Esophagus (tissue), 2 donors: ENCODE measurements around the gene OSBPL7. TPM values are rescaled to one million over a fixed set of nuclear protein-coding genes. Genes with fewer than 3 reads are reported as not detected.
A peak's percentile ranks its signal among the peaks of the same experiment; 100 is the strongest.

Experiments
- H3K27ac ChIP-seq, 2 donors: one replicate each; pipeline ENCODE4 v1.5.1; 2013; ENCODE audit warnings: low read depth in 2 of 2, mild to moderate bottlenecking in 2 of 2, inconsistent platforms in 1 of 2, low read length in 1 of 2, moderate library complexity in 1 of 2
- H3K27me3 ChIP-seq, 2 donors: one replicate each; pipeline ENCODE4 v1.6.1; 2013; ENCODE audit warnings: low read length in 2 of 2, control low read depth in 1 of 2, mild to moderate bottlenecking in 1 of 2; ENCODE audit not compliant: insufficient read depth in 2 of 2, control insufficient read depth in 1 of 2
- H3K36me3 ChIP-seq, 2 donors: one replicate each; pipeline ENCODE4 v1.6.1; 2013; ENCODE audit warnings: low read length in 1 of 2; ENCODE audit not compliant: control insufficient read depth in 2 of 2, insufficient read depth in 2 of 2
- H3K4me1 ChIP-seq, 2 donors: one replicate each; pipeline ENCODE4 v1.6.1; 2013; ENCODE audit warnings: low read length in 1 of 2; ENCODE audit not compliant: control insufficient read depth in 2 of 2, insufficient read depth in 2 of 2
- H3K4me3 ChIP-seq, 2 donors: one replicate each; pipeline ENCODE4 v1.5.1; 2013; ENCODE audit warnings: low read length in 2 of 2, mild to moderate bottlenecking in 2 of 2, low read depth in 1 of 2, moderate library complexity in 1 of 2
- H3K9me3 ChIP-seq, 2 donors: one replicate each; pipeline ENCODE4 v1.6.1; 2013; ENCODE audit warnings: mild to moderate bottlenecking in 2 of 2, low read depth in 1 of 2, low read length in 1 of 2, moderate library complexity in 1 of 2; ENCODE audit not compliant: control insufficient read depth in 2 of 2, insufficient read depth in 1 of 2
- WGBS, 2 donors: extraction: QIAGEN DNeasy Blood & Tissue Kit; methylation state at CpG; one replicate each; pipeline ENCODE4 v1.1.7; 2013; 5-methylcytosine and 5-hydroxymethylcytosine counted together
- polyA plus RNA-seq, 2 donors: library from polyadenylated mRNA; stranded (reverse); fragments of 200-250 nt; gene quantifications; one replicate each; pipeline ENCODE4 v1.2.3, GENCODE V29; 2013
- donor health status: healthy with polysubstance abuse.
- donor health status: Bipolar disorder and iron deficiency.

Gene OSBPL7
- polyA plus RNA-seq, 2 donors = 1.9 to 3.7 TPM

DNA sequence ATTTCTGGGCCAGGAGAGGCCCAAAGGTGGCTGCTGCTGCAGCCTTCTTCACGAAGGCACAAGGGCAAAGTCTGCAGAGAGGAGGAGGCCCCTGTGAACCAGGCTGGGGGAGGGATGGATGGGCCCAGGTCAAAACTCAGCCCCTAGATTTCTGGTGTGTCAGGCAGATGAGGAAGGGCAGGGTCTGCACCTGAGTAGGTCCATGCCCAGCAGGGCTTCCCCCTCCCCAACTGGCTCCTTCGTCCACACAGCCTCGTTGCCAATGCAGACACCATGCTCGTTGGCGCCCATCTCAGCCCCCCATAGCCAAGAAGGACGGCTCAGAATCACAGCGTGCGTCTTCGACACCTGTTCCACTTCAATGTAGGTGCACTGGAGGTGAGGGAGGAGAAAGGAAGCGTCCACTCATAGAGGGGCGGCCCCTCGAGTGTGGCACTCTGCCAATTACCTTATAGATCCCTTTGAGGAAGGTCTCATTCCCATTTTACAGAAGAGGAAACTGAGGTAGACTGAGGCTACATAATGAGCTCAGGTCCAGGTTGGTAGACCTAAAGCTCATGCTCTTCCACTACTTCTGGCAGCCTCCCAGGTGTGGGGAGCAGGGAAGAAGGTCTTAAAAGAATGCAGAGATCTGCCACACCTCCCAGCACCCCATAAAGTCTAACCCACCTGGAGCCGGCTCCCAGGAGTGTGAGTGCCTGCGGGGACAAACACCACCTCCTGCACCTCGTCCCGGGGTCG lies 18.6 kb upstream of the OSBPL7 start:
- H3K9me3 ChIP-seq = no peaks in the 10 kb centered on the region
- 41 to 47% methylated on average over 17 of the region's 17 CpGs for WGBS, 2 donors
- peak overlapping the region; percentile 65 to 75 for H3K4me3 ChIP-seq
- peaks cover 3 to 23% of the 10 kb centered on the region in 2 donors for H3K36me3 ChIP-seq
- no peaks in the 10 kb centered on the region for H3K27me3 ChIP-seq
- H3K4me1 ChIP-seq = peaks cover 3 to 17% of the 10 kb centered on the region in 2 donors
- no peak overlapping the region for H3K27ac ChIP-seq

DNA sequence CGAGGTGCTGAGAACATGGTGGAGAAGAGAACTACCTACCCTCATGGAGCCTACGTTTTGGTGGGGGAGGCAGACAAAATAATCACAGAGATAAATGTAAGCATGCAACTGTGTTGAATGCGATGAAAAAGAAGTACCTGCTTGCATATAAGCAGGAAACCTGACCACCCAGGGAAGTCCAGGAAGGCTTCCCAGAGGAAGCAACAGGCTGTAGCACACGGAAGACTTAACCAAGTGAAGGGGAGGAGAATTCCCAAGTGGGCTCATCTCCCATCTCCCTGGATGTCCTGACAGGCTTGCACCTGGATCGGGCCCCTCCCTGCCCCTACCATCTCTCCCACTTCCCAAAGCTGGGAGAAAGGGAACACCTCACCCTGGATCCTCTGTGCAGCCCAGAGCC lies 17.5 kb upstream of the OSBPL7 start:
- H3K9me3 ChIP-seq = no peaks in the 10 kb centered on the region
- H3K36me3 ChIP-seq = peaks cover 3 to 23% of the 10 kb centered on the region in 2 donors
- no peak overlapping the region for H3K4me3 ChIP-seq
- H3K4me1 ChIP-seq = peaks cover 3 to 17% of the 10 kb centered on the region in 2 donors
- no peaks in the 10 kb centered on the region for H3K27me3 ChIP-seq
- 87 to 90% methylated on average over 5 of the region's 5 CpGs for WGBS, 2 donors
- H3K27ac ChIP-seq = no peak overlapping the region

DNA sequence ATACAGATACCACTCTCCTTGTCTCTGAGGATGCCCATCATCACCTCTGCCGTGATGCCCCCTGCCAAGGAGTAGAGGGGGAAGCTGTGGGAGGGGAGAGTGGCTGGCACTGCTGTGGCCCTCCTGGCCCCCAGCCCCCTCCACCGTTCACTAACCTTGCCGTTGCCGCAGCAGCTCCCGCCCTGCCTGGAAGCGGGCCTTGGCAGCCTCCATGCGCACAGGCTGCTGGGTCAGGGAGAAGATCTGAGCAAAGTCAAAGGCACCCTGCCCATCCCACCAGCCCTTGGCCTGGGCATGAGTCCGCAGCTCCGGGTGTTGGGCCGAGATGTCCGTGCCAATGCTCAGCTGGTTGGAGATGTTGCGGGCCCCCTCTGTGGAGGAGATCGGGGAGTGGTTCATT lies 17.0 kb upstream of the OSBPL7 start:
- no peaks in the 10 kb centered on the region for H3K27me3 ChIP-seq

DNA sequence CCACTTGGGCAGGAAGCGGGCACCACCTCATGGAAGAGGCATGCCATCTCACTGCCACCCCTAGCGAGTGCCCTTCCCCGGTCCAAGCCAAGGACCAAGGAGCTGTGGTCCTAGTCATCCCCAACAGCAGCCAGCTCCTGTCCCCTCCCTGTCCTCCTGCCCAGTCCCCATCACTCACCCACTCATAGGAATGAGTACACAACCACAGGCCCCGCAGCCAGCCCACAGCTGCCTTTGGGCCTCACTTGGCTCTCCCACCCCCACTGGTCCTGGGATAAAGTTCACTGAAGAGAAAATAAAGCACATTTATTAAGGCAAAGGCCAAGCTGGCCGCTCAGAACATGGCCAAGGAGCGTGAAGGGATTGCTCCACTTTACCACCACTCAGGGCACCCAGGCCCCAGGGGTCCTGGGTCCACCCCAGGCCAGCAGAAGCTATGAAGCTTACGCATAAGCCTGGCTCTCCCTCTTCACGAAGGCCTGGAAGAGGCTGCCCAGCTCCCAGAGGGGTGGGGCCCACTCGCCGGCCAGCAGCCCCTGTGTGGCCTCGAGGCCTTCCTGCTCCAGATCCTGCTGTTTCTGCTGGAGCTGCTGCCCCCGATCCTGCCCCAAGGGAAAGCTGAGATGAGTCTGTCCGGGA lies 15.9 kb upstream of the OSBPL7 start:
- WGBS, 2 donors = 71 to 75% methylated on average over 13 of the region's 13 CpGs
- H3K9me3 ChIP-seq = no peaks in the 10 kb centered on the region
- no peak overlapping the region for H3K27ac ChIP-seq
- no peaks in the 10 kb centered on the region for H3K27me3 ChIP-seq
- no peak overlapping the region for H3K4me3 ChIP-seq
- H3K36me3 ChIP-seq = peaks cover 3 to 23% of the 10 kb centered on the region in 2 donors
- H3K4me1 ChIP-seq = peaks cover 0 to 14% of the 10 kb centered on the region in 2 donors

More for the DNA sequence above, 17.0 kb upstream of the OSBPL7 start:
- H3K4me3 ChIP-seq = no peak overlapping the region
- H3K27ac ChIP-seq = no peak overlapping the region
- peaks cover 3 to 23% of the 10 kb centered on the region in 2 donors for H3K36me3 ChIP-seq
- no peaks in the 10 kb centered on the region for H3K9me3 ChIP-seq
- H3K4me1 ChIP-seq = peaks cover 3 to 17% of the 10 kb centered on the region in 2 donors
- 91 to 94% methylated on average over 13 of the region's 13 CpGs for WGBS, 2 donors

DNA sequence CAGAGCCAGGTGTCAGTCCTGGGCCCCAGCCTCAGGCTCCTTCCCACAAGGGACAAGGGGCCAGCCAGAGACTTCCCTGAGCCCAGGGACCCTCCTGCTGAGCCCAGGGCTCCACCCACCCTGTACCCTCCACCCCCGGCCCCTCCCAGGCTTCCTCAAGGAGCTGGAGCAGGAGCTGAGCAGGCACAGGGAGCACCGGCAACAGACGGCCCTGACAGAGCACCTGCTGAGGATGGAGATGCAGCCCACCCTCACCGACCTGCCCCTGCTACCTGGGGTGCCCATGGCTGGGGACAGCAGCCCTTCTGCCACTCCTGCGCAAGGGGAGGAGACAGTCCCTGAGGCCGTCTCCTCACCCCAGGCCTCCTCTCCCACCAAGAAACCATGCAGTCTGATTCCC lies 15.0 kb upstream of the OSBPL7 start:
- 79 to 90% methylated on average over 6 of the region's 6 CpGs for WGBS, 2 donors
- Histone ChIP-seq H3K27ac (no peak overlapping the region), H3K4me3 (no peak overlapping the region), H3K36me3 (peaks cover 3 to 23% of the 10 kb centered on the region in 2 donors), H3K27me3 (no peaks in the 10 kb centered on the region), H3K4me1 (peaks cover 3 to 17% of the 10 kb centered on the region in 2 donors), H3K9me3 (no peaks in the 10 kb centered on the region)

DNA sequence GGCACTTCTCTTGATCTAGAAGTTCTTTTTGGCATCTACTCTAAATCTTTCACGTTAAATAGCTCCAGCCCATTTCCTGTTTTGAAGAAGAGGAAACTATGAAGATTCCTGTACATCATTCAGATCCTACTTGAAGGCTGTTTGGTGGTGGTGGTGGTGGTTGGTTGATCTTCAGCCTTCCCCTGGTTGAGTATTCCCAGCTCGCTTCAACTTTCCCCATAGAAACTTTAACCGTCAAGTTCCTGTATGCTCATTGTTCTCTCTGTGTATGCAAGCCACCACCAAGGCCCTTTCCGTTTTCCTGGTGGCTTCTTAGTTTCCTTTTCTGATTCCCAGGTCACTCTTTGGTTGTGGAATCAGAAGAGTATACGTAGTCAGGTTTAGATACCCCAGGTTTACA lies 13.2 kb upstream of the OSBPL7 start:
- Histone ChIP-seq H3K27ac (no peak overlapping the region), H3K36me3 (peaks cover 3 to 23% of the 10 kb centered on the region in 2 donors)
- 56 to 57% methylated on average over 5 of the region's 5 CpGs for WGBS, 2 donors

DNA sequence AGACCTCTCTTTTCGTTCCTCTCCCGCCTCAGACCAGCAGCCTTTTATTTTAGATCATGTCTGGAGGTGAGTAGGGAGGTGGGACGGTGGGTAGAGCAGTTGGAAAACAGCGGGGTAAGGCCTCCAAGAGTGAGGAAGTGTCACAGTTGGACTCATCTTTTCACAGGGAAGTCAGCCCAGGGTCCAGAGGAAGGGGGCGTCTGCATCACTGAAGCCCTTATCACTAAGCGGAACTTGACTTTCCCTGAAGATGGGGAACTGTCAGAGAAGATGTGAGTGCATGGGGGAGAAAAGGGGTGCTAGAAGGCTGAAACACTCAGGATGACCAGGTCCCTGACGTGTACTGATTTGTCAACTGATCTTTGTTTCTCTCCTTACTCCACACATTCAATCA lies 10.3 kb upstream of the OSBPL7 start:
- peaks cover 3 to 9% of the 10 kb centered on the region in 2 donors for H3K4me1 ChIP-seq
- 14 to 16% methylated on average over 7 of the region's 7 CpGs for WGBS, 2 donors
- H3K9me3 ChIP-seq = no peaks in the 10 kb centered on the region
- H3K4me3 ChIP-seq = peak overlapping the region in 1 of 2 donors; percentile 60
- no peak overlapping the region for H3K27ac ChIP-seq
- H3K27me3 ChIP-seq = no peaks in the 10 kb centered on the region
- peaks cover 4 to 18% of the 10 kb centered on the region in 2 donors for H3K36me3 ChIP-seq

More for the DNA sequence above, 13.2 kb upstream of the OSBPL7 start:
- H3K4me1 ChIP-seq = peaks cover 3 to 9% of the 10 kb centered on the region in 2 donors
- no peak overlapping the region for H3K4me3 ChIP-seq
- H3K27me3 ChIP-seq = no peaks in the 10 kb centered on the region
- no peaks in the 10 kb centered on the region for H3K9me3 ChIP-seq

DNA sequence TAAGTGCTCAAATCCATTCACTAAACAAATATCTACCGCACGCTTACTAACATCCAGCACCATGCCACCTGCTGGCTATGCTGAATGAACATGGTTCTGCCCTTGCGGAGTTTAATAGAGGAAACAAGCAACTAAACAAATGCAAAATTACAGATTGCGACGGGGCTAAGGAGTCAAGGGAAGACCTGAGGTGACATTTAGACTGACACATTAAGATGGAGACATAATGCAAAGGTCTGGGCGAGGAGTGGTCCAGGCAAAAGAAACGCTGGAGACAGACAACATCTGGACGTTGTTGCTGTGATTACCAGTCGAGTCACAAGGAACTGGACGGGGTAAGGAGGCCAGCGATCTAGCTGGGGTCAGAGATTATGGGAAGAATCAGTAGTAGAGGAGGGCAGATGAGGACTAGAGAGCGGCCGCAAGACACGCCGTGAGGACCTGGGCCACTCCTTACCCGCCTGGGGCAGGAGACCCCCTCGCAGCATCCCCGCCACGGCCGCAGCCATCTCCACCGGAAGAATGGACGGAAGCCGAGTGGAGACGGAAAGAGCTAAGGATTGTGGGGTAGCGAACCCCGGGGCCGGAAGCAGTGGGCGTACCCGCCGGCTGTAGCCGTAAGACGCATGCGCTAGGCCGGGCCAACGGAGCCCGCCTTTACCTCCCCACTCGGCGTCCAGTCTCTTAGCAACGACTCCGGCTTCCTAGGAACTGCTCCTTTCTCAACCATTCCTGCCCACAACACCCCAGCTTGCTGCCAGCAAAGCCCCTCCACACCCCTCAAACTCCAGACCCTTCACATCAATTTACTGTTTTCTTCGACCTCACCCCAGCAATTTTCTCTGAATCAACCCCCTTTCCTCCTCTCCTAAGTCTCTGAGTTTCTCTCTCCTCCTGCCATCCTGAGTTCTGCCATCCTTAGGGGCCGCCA lies 9.7 kb upstream of the OSBPL7 start, which contains the start of the genes LRRC46 and MRPL10:
Gene LRRC46 (plus strand): TSS at position 668 of the 931 bp plus-strand sequence. CDS start 320 bp downstream, outside the sequence.
Gene MRPL10 (minus strand): TSS at position 539 of the 931 bp plus-strand sequence. CDS start 30 bp downstream, at position 509.
- peak within 1 kb of the TSS; percentile 80 to 88 for H3K27ac ChIP-seq
- peaks cover 3 to 7% of the 10 kb centered on the region in 2 donors for H3K4me1 ChIP-seq
- no peaks in the 10 kb centered on the region for H3K9me3 ChIP-seq
- H3K4me3 ChIP-seq = peak within 1 kb of the TSS; percentile 60 to 92
- 0% methylated on average over 42 of the region's 42 CpGs for WGBS, 2 donors
- peaks cover 10 to 18% of the 10 kb centered on the region in 2 donors for H3K36me3 ChIP-seq
- H3K27me3 ChIP-seq = no peaks in the 10 kb centered on the region
